ENCODE data around the gene HDAC5. TPM values are rescaled to one million over a fixed set of nuclear protein-coding genes. Genes with fewer than 3 reads are reported as not detected.

HDAC5 gene
- total RNA-seq, 1 donor from 2014 or later, result 32.5 TPM

GRCh38 chr17:44113382-44113781, 10.1 kb downstream of the HDAC5 start:
- H3K27me3 ChIP-seq (ENCODE audit: control insufficient read depth, insufficient read depth, low read length), result no peaks in the 10 kb centered on the region
- no peak for DNase-seq (ENCODE audit: low read depth)
- H3K36me3 ChIP-seq (ENCODE audit: control insufficient read depth, insufficient read depth, low read length), result no peaks in the 10 kb centered on the region
- TF ChIP-seq CTCF (IDR thresholded peaks at IDR 0.05; ENCODE audit: insufficient read depth, low read length, poor library complexity, severe bottlenecking), result no peak
- H3K4me3 ChIP-seq (ENCODE audit: low read depth, low read length), result no peak overlapping the region

GRCh38 chr17:44112284-44113280, 10.9 kb downstream of the HDAC5 start:
- Histone ChIP-seq H3K4me3 (ENCODE audit: low read depth, low read length) (no peak overlapping the region), H3K36me3 (ENCODE audit: control insufficient read depth, insufficient read depth, low read length) (no peaks in the 10 kb centered on the region), H3K27me3 (ENCODE audit: control insufficient read depth, insufficient read depth, low read length) (no peaks in the 10 kb centered on the region)
- no peak for TF ChIP-seq CTCF (IDR thresholded peaks at IDR 0.05; ENCODE audit: insufficient read depth, low read length, poor library complexity, severe bottlenecking)
- DNase-seq (ENCODE audit: low read depth), result no peak

GRCh38 chr17:44111777-44112176, 11.7 kb downstream of the HDAC5 start:
- no peak for DNase-seq (ENCODE audit: low read depth)

GRCh38 chr17:44110823-44111633, 12.4 kb downstream of the HDAC5 start:
- Histone ChIP-seq H3K4me3 (ENCODE audit: low read depth, low read length) (no peak overlapping the region), H3K36me3 (ENCODE audit: control insufficient read depth, insufficient read depth, low read length) (no peaks in the 10 kb centered on the region), H3K27me3 (ENCODE audit: control insufficient read depth, insufficient read depth, low read length) (no peaks in the 10 kb centered on the region)
- TF ChIP-seq CTCF (IDR thresholded peaks at IDR 0.05; ENCODE audit: insufficient read depth, low read length, poor library complexity, severe bottlenecking), result no peak
- DNase-seq (ENCODE audit: low read depth), result no peak

More at GRCh38 chr17:44111777-44112176, 11.7 kb downstream of the HDAC5 start:
- TF ChIP-seq CTCF (IDR thresholded peaks at IDR 0.05; ENCODE audit: insufficient read depth, low read length, poor library complexity, severe bottlenecking), result no peak
- H3K27me3 ChIP-seq (ENCODE audit: control insufficient read depth, insufficient read depth, low read length), result no peaks in the 10 kb centered on the region
- no peaks in the 10 kb centered on the region for H3K36me3 ChIP-seq (ENCODE audit: control insufficient read depth, insufficient read depth, low read length)
- H3K4me3 ChIP-seq (ENCODE audit: low read depth, low read length), result no peak overlapping the region

- Histone ChIP-seq H3K36me3 (ENCODE audit: control insufficient read depth, insufficient read depth, low read length) (no peaks in the 10 kb centered on the region), H3K4me3 (ENCODE audit: low read depth, low read length) (no peak overlapping the region)
- TF ChIP-seq CTCF (IDR thresholded peaks at IDR 0.05; ENCODE audit: insufficient read depth, low read length, poor library complexity, severe bottlenecking), result no peak
These were observed 13.3 kb downstream of the HDAC5 start for GRCh38 chr17:44110011-44110686.

More at GRCh38 chr17:44110011-44110686, 13.3 kb downstream of the HDAC5 start:
- DNase-seq (ENCODE audit: low read depth), result no peak
- no peaks in the 10 kb centered on the region for H3K27me3 ChIP-seq (ENCODE audit: control insufficient read depth, insufficient read depth, low read length)
